Left lung (tissue), 10 donors: ENCODE measurements around the gene MKI67. TPM values are rescaled to one million over a fixed set of nuclear protein-coding genes. Genes with fewer than 3 reads are reported as not detected.

ENCODE experiments used
- ATAC-seq: fragments of 200-7000 bp; cut with Tn5 transposase; one replicate; pipeline ENCODE4 v1.9.1; 2020; ENCODE audit warnings: moderate library complexity
- DNase-seq, 4 donors: peaks; one replicate each; pipeline ENCODE4 v3.0.0-alpha.2; 2013 to 2020
- H3K27ac ChIP-seq, 2 donors: fragments of 200-600 bp; sonication (generic) in 1 of 2; one replicate each; pipeline versions ENCODE4 v1.5.0 to v1.8.0; 2020 to 2021
- H3K27me3 ChIP-seq, 2 donors: fragments of 200-600 bp; sonication (generic) in 1 of 2; one replicate each; pipeline versions ENCODE4 v1.5.0 to v1.8.0; 2020 to 2021
- H3K36me3 ChIP-seq, 2 donors: fragments of 200-600 bp; sonication (generic) in 1 of 2; one replicate each; pipeline versions ENCODE4 v1.5.0 to v1.8.0; 2020 to 2021
- H3K4me1 ChIP-seq, 2 donors: fragments of 200-600 bp; one replicate each; pipeline ENCODE4 v1.8.0; 2021
- H3K4me3 ChIP-seq, 2 donors: fragments of 200-600 bp; sonication (generic) in 1 of 2; one replicate each; pipeline versions ENCODE4 v1.5.0 to v1.8.0; 2020 to 2021; ENCODE audit warnings: mild to moderate bottlenecking in 1 of 2
- H3K9me3 ChIP-seq, 2 donors: fragments of 200-600 bp; sonication (generic) in 1 of 2; one replicate each; pipeline versions ENCODE4 v1.5.0 to v1.8.0; 2020 to 2021
- CTCF ChIP-seq, 2 donors: fragments of 200-600 bp; sonication (generic) in 1 of 2; IDR thresholded peaks; one replicate each; pipeline versions ENCODE4 v1.5.0 to v1.8.0; 2021; ENCODE audit warnings: antibody characterized with exemption in 2 of 2
- intact Hi-C, 2 donors: fragments of 100-400 bp; cut with DNase I; formaldehyde crosslinking; loops; one replicate each; pipeline versions ENCODE4 v1.11.2 to v1.14.2; 2022
- polyA plus RNA-seq, 6 donors: library from polyadenylated mRNA; unstranded; fragments of 120-200 nt; gene quantifications; one replicate each; pipeline ENCODE4 v1.2.1, GENCODE V29; 2013; ENCODE audit not compliant: insufficient read length in 6 of 6
- total RNA-seq, 2 donors: library from RNA; stranded (reverse); fragmentation: NEBNext Ultra II Directional; extraction: Animal tissue kit (Norgen Biotek cat#: 25700); gene quantifications; one replicate each; pipeline ENCODE4 v1.2.1, GENCODE V29; 2021
- donor health status: DM: no; HTN: yes; CAD: no.
- donor health status: DM: no; HTN: no; CAD: no.

Gene MKI67
- total and polyA plus RNA-seq, 8 donors, result 6.9 to 109 (median 46.2) TPM

DNA sequence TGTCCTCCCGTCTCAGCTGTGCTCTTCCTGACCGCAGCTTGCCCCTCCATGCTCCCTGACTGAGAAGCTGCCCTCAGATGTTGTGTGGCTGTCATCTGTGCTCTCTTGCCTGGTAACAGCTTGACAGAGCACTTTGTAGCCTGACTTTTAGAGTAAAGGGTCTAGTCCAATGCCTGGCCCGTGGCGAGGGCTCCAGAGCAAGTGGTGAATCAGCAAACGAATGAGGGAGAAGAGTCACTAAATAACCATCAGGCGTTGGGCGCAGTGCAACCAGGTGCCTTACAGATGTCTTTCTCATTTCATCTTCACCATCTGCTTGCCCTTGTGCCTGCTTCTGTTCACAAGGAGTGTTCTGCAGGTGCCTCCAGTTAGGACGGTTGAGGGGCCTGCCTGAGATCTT is 45.6 kb downstream of the MKI67 start:
- peaks cover 0 to 100% of the 10 kb centered on the region in 2 donors for H3K36me3 ChIP-seq
- H3K9me3 ChIP-seq, result no peaks in the 10 kb centered on the region
- no peak overlapping the region for H3K4me3 ChIP-seq
- intact Hi-C loops, result no loop called here
- no peaks in the 10 kb centered on the region for H3K4me1 ChIP-seq
- TF ChIP-seq CTCF (IDR thresholded peaks at IDR 0.05), result no peak
- no peaks in the 10 kb centered on the region for H3K27me3 ChIP-seq
- DNase-seq, result no peak
- no peak overlapping the region for H3K27ac ChIP-seq
- no peak for ATAC-seq

DNA sequence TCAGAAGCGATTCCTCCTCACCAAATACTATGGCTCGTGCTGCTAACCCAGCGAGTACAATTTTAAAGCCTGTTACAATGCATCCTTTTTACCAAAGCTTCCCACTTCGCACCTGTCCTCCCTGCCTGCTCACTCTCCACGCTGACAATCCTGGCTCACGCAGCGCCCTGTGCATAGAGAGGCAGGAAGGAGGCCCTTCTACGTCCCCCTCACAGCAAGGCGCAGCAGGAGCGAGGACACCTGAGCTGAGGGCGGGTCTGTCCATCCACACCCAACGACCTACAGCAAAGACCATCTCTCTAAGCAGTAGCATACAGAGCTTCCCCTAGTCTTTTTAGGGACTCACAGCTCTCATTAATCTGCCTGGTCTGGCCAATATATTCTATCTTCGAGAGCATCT is 46.0 kb downstream of the MKI67 start:
- Histone ChIP-seq H3K27me3 (no peaks in the 10 kb centered on the region), H3K4me1 (no peaks in the 10 kb centered on the region), H3K36me3 (peaks cover 0 to 100% of the 10 kb centered on the region in 2 donors), H3K27ac (no peak overlapping the region), H3K4me3 (no peak overlapping the region), H3K9me3 (no peaks in the 10 kb centered on the region)
- DNase-seq, result no peak
- intact Hi-C loops, result no loop called here
- TF ChIP-seq CTCF (IDR thresholded peaks at IDR 0.05), result no peak
- no peak for ATAC-seq

DNA sequence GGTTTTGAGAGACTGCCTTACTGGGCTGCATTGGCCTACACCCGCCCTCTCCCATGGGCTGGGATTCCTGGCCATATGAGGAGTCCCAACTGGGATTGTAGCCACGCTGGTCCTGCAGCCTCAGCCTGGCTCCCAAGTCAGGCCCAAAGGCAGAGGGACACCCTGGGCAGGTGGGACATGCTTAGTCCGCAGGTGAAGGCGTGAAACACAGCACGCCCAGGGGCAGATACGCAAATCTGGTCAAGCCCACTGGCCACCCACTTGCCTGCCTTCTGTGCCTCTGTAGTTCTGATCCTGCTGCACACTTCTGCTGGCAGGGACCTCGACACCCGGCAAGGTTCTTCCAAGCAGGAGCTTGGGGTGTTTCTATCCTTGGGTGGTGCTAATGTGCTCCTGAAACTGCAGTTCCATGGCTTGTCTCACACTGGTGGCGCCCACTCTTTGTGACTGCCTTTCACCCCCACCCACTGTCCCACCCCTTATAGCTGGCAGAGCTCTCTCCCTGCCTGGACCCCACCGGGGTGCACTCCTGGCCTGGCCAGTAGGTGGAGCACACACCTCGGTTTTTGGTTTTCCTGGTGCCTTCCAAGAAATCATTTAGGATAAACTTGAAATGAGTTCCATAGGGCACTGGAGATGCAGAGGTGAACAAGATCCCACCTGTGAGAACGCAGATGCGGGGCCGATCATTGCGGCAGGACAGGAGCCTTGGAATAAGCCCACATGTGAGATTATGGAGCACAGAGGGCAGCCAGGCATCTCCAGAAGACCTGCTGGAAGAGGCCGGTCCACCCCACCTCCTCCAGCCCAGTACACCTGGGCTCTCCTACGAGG is 47.9 kb downstream of the MKI67 start:
- ATAC-seq (peak; percentile 84), DNase-seq (no peak)
- Histone ChIP-seq H3K27me3 (no peaks in the 10 kb centered on the region), H3K4me1 (no peaks in the 10 kb centered on the region), H3K36me3 (peaks cover 0 to 100% of the 10 kb centered on the region in 2 donors), H3K27ac (no peak overlapping the region), H3K4me3 (no peak overlapping the region), H3K9me3 (no peaks in the 10 kb centered on the region)
- TF ChIP-seq CTCF (IDR thresholded peaks at IDR 0.05), result peak; percentile 51 to 53
- intact Hi-C loops, result loop anchor here in 1 of 2 donors (10.0 kb wide), 1 partner anchor 76 kb away; no protein-coding TSS in a partner anchor

GRCh38 chr10:128077155-128077875 is 48.9 kb downstream of the MKI67 start:
- ATAC-seq (no peak), DNase-seq (no peak)
- intact Hi-C loops, result loop anchor here in 1 of 2 donors (10.0 kb wide), 1 partner anchor 77 kb away; no protein-coding TSS in a partner anchor
- no peak overlapping the region for H3K4me3 ChIP-seq
- H3K9me3 ChIP-seq, result no peaks in the 10 kb centered on the region
- no peaks in the 10 kb centered on the region for H3K27me3 ChIP-seq
- no peak for TF ChIP-seq CTCF (IDR thresholded peaks at IDR 0.05)
- no peak overlapping the region for H3K27ac ChIP-seq
- no peaks in the 10 kb centered on the region for H3K4me1 ChIP-seq
- H3K36me3 ChIP-seq, result peaks cover 0 to 100% of the 10 kb centered on the region in 2 donors

DNA sequence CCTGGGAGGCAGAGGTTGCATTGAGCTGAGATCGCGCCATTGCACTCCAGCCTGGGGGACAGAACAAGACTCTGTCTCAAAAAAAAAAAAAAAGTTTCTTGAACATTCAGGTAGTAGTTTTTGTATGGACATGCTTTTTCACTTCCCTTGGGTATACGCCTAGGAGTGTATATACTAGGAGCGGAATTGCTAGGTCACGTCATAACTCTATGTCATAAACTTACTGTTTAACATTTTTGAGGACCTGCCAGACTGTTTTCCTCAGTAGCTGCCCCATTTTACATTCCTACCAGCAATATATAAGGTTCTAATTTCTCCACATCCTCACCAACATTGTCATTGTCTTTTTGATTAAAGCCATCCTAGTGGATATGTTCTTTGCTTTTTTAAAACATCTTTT is 51.6 kb downstream of the MKI67 start:
- H3K4me3 ChIP-seq, result no peak overlapping the region
- ATAC-seq (no peak), DNase-seq (no peak)
- peaks cover 0 to 100% of the 10 kb centered on the region in 2 donors for H3K36me3 ChIP-seq
- no peak overlapping the region for H3K27ac ChIP-seq
- TF ChIP-seq CTCF (IDR thresholded peaks at IDR 0.05), result no peak
- no peaks in the 10 kb centered on the region for H3K27me3 ChIP-seq
- H3K4me1 ChIP-seq, result peaks cover 0 to 1% of the 10 kb centered on the region in 2 donors
- intact Hi-C loops, result loop anchor here in 1 of 2 donors (5.0 to 10.0 kb wide), 3 partner anchors 37 to 212 kb away; no protein-coding TSS in a partner anchor
- H3K9me3 ChIP-seq, result no peaks in the 10 kb centered on the region
